HG02885 (cell line): ENCODE results near the gene LENG8.
"Not testable (repeated sequence)": the region's sequence is repeated elsewhere in the genome, so short reads cannot be mapped to it uniquely, and the experiment has no call there.

Experiments used
- ATAC-seq: cut with Tn5 transposase; IDR thresholded peaks from one replicate; pipeline ENCODE4 v1.9.1; 2021; ENCODE audit warnings: mild to moderate bottlenecking; ENCODE audit not compliant: unreplicated experiment, poor library complexity

Gene LENG8

GRCh38 chr19:54459282-54460229 is 10.6 kb downstream of the LENG8 start:
- ATAC-seq: no peak

DNA sequence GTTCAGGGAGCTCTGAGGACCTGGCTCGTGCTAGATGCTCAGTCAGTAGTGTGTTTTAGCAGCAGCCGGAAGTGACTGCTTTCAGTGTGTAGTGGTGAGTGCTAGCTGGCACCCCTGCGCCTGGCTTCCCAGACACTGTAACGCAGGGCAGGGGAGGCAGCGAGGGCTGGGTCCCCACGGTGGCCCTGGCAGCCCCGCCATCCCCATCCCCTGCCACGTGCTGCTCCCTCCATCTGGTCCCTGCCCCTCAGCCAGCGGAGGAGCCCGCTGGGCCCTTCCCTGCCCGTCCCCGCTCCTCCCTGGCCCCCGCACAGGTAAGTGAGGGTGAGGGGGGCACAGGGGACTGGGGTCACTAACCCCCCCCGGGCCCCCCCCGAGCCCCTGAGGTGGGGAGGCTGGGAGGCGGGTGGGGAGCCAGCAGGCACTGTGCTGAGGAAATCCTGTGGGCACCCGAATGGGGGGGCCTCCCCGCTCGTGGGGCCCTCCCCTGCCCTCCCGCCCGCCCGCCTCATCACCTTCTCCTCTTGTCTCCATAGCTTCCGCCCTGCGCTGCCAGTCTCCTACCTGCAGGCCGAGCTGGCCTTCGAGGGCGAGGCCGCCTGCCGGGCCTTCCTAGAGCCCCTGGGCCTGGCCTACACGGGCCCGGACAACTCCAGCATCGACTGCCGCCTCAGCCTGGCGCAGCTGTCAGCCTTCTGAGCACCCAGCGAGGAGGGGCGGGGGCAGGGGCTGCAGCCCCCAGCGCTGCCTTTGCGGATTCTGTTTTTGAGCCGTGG is 11.4 kb downstream of the LENG8 start:
- ATAC-seq: no peak

GRCh38 chr19:54461210-54461609 is 12.2 kb downstream of the LENG8 start:
- ATAC-seq: no peak

DNA sequence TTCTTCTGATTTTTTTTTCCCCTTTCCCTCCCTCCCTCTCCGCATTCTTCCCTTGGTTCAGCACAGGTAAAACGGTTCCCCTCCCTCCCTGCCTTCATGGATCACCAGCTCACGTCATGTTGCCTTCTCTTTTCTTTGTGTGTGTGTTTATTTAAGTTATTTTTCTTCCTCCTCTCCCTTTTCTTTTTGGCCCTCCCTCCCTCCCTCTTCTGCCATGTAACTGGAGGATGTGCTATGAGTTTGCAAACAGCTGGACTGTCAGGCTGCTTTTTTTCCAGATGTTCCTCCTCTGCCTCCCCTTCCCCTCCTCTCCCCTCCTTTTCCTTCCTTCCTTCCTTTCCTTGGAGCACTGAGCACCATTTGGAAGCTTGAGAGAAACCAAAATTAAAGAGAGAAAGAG is 12.6 kb downstream of the LENG8 start:
- ATAC-seq: no peak

DNA sequence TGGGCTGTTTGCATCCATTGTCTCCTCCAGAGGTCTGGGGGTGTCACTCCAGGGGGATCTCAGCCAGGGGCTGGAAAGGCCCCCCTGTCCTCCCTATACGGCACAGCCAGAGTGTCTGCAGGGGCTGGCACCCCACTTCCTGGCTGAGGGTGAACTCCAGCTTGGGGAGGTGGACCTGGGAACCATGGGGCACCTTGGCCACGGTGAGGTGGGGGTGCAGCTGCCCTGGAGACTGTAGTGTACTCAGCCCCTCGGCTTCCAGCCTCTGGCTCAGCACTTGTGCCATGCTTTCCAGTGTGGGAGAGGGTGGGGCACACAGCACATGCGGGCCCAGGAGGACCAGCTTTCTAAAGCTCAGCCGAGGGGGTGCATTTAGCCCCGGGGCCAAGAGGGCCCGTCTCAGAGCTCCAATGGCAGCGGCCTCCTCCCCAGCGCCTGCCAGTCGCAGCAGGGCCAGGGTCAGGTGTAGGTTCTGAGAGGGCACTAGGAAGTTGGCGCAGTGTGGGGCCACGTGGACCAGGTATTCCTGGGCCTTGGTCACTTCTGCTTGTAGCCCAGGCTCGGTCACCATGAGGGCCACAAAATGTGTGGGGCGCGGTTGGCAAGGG is 13.2 kb downstream of the LENG8 start:
- ATAC-seq: no peak

- ATAC-seq: peak; percentile 14
These were observed 13.9 kb downstream of the LENG8 start for GRCh38 chr19:54462655-54463530.

DNA sequence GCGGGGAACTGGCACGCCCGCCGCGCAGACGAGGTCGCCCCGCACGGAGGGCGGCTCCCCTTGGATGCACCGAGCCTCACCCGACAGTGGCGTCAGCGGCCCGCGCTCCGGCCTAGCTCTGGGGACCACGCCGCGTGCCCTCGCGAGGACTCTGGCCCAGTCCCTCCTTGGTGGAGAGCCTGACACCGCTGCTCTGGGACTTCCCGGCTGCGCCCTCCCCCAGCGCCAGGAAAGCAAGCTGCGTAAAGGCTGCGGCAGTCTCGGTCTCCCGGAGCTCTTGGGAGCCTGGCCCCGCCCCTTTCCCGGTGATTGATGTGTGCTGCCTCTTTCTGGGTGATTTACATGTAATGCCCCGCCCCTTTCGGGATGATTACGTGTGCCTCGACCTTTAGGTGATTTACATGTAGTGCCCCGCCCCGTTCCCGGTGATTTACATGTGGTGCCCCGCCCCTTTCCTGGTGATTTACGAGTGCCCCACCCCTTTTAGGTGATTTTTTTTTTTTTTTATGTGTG is 14.6 kb downstream of the LENG8 start, which contains the start of gene LENG9:
TSS of gene LENG9 (minus strand) at position 248 of the 513 bp plus-strand sequence. CDS start 252 bp downstream, outside the sequence.
- peak; percentile 67 for ATAC-seq

DNA sequence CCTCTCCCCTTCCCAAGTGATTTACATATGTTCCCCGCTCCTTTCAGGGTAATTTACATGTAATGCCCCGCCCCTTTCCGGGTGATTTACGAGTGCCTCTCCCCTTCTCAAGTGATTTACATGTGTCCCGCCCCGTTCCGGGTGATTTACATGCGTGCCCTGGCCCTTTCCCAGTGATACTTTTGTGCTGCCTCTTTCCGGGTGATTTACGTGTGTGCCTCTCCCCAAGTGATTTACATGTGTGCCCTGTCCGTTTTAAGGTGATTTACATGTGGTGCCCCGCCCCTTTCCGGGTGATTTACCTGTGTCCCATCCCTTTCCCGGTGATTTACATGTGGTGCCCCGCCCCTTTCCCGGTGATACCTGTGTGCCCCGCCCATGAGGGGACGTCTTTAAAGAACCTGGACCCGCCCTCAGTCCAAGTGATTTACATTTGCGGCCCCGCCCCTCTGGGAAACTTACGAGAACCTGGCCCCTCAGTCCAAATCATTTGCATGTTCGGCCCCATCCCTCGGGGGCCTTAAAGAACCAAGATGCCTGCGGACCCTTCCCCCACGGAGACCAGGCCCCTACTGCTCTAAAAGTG is 15.1 kb downstream of the LENG8 start:
- peak; percentile 49 for ATAC-seq

DNA sequence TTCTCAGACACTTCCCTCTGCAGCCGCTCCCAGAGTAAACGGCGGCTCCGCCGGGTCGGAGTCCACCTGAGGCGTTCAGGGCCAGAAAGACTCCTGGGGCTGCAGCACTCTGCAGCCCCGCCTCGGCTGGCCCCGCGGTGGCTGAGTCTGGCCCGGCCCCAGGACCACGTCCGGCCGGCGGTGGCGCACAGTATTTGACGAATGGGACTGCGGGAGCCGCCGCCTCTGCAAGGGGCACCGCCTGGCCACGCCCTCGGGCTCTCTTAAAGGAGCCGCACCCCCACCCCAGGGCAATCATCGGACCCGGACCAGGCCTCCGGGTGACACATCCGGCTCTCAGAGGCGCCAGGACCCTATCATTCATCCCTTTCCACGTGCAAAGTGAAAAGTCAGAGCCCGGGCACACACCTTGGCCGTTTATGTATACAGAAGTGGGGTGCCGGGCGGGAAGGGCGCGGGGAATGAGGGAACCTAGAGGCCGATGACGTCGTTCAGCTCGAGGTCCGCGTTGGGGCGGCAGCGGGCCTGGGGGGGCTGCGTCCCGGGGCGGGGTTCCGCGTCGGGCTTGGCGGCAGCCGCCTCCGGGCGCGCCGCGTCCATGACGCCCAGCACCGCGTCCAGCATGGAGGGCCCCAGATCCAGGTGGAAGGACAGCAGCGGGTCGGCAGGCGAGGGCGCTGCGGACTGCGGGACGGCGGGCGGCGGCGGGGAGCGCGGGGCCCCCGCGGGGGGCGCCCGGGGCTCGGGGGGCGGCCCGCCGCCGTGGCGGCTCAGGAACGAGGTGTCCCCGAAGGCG is 15.8 kb downstream of the LENG8 start:
- ATAC-seq: peak; percentile 42

- ATAC-seq: no peak
These were observed 16.6 kb downstream of the LENG8 start for GRCh38 chr19:54465426-54466109.

DNA sequence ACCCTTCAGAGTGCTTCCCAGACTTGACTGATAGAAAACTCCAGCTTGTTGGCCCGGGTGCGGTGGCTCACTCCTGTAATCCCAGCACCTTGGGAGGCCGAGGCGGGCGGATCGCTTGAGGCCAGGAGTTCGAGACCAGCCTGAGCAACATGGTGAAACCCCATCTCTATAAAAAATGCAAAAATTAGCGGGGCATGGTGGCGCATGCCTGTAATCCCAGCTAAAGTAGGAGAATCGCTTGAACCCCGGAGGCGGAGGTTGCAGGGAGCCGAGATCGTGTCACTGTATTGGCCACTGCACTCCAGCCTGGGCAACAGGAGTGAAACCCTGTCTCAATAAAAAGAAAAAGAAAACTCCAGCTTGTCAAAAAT is 17.1 kb downstream of the LENG8 start:
- not testable (repeated sequence) for ATAC-seq

DNA sequence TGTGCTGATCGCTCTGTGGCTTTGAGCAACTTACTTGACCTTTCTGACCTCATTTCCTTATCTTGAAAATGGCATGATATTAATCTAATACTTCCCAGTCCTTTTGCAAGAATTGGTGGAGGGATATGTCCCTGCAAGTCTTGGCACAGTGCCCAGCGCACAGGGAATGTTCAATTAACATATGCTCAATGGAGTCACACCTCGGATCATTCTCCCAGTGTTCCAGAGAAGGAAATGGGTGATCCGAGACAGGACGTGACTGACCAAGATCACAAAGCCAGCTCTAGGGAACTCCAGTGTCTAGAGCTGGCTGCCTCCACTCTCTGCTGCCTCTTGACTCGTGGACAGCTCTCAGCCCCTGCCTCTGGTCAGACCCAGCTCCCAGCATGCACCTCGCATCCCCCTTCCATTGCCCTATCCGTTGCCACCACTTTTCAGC is 20.5 kb downstream of the LENG8 start:
- ATAC-seq: no peak

GRCh38 chr19:54470276-54470887 is 21.4 kb downstream of the LENG8 start:
- no peak for ATAC-seq

- ATAC-seq: no peak
These were observed 22.2 kb downstream of the LENG8 start for GRCh38 chr19:54470991-54471782.

GRCh38 chr19:54473071-54473891 is 24.3 kb downstream of the LENG8 start, which contains the start of gene CDC42EP5:
TSS of gene CDC42EP5 (minus strand) at chr19:54473296. CDS start at chr19:54465547, 7,749 bp downstream.
- ATAC-seq: no peak

GRCh38 chr19:54473892-54474372 is 24.9 kb downstream of the LENG8 start:
- no peak for ATAC-seq
